Mesenchymal stem cell (in vitro differentiated cells and primary cell): Measurements from ENCODE around the gene NKAPL.

Source experiments
- DNase-seq: peaks from one replicate; pipeline ENCODE4 v3.0.0-alpha.2; 2013
- H2AFZ ChIP-seq: one replicate; pipeline ENCODE4 v1.6.1; 2013; ENCODE audit warnings: low read depth, mild to moderate bottlenecking, control low read depth, inconsistent platforms, low read length, moderate library complexity
- H2AK5ac ChIP-seq: 2 replicates; pipeline ENCODE4 v1.6.1; 2013; ENCODE audit warnings: low read length, moderate library complexity, mild to moderate bottlenecking, inconsistent platforms; ENCODE audit not compliant: severe bottlenecking
- H2BK120ac ChIP-seq: one replicate; pipeline ENCODE4 v1.6.1; 2013; ENCODE audit warnings: low read depth, mild to moderate bottlenecking, inconsistent platforms, low read length, moderate library complexity
- H2BK12ac ChIP-seq, 2 experiments: one replicate each; pipeline ENCODE4 v1.6.1; 2013; ENCODE audit warnings: inconsistent platforms in 2 of 2, low read length in 2 of 2, mild to moderate bottlenecking in 2 of 2, moderate library complexity in 2 of 2, control low read depth in 1 of 2
- H2BK15ac ChIP-seq: one replicate; pipeline ENCODE4 v1.6.1; 2013; ENCODE audit warnings: mild to moderate bottlenecking, low read depth, inconsistent platforms; ENCODE audit not compliant: poor library complexity, severe bottlenecking
- H2BK5ac ChIP-seq: 2 replicates; pipeline ENCODE4 v1.6.1; 2013; ENCODE audit warnings: low read depth, mild to moderate bottlenecking, low read length, control low read depth, inconsistent platforms; ENCODE audit not compliant: poor library complexity, severe bottlenecking
- H3K14ac ChIP-seq, 2 experiments: one replicate each; pipeline ENCODE4 v1.6.1; 2013; ENCODE audit warnings: inconsistent platforms in 2 of 2, low read length in 2 of 2, control low read depth in 1 of 2, mild to moderate bottlenecking in 1 of 2, moderate library complexity in 1 of 2
- H3K18ac ChIP-seq, 2 experiments: one replicate each; pipeline ENCODE4 v1.6.1; 2013; ENCODE audit warnings: inconsistent platforms in 2 of 2, low read length in 2 of 2, control low read depth in 1 of 2, low read depth in 1 of 2, mild to moderate bottlenecking in 1 of 2
- H3K23ac ChIP-seq, 2 experiments: one replicate each; pipeline ENCODE4 v1.6.1; 2013; ENCODE audit warnings: inconsistent platforms in 2 of 2, low read length in 2 of 2, mild to moderate bottlenecking in 2 of 2, moderate library complexity in 2 of 2, control low read depth in 1 of 2
- H3K27ac ChIP-seq: 2 replicates; pipeline ENCODE4 v1.5.1; 2013; ENCODE audit warnings: mild to moderate bottlenecking, moderate library complexity, low read length, control low read depth, inconsistent platforms; ENCODE audit not compliant: poor library complexity, severe bottlenecking
- H3K27me3 ChIP-seq, 2 experiments: 2 replicates each; pipeline versions ENCODE4 v1.6.1 to v1.7.0; 2013; ENCODE audit warnings: low read length in 2 of 2, mild to moderate bottlenecking in 2 of 2, moderate library complexity in 2 of 2, control low read depth in 1 of 2, inconsistent platforms in 1 of 2; ENCODE audit not compliant: control insufficient read depth in 1 of 2, insufficient read depth in 1 of 2
- H3K36me3 ChIP-seq, 2 experiments: 2 replicates each; pipeline versions ENCODE4 v1.6.1 to v1.7.0; 2013; ENCODE audit warnings: low read length in 2 of 2, control low read depth in 1 of 2, inconsistent platforms in 1 of 2, low read depth in 1 of 2, mild to moderate bottlenecking in 1 of 2; ENCODE audit not compliant: insufficient read depth in 2 of 2, control insufficient read depth in 1 of 2
- H3K4ac ChIP-seq, 2 experiments: one replicate each; pipeline ENCODE4 v1.6.1; 2013; ENCODE audit warnings: inconsistent platforms in 2 of 2, low read length in 2 of 2, mild to moderate bottlenecking in 2 of 2, moderate library complexity in 2 of 2, control low read depth in 1 of 2, low read depth in 1 of 2
- H3K4me1 ChIP-seq: 2 replicates; pipeline ENCODE4 v1.6.1; 2013; ENCODE audit warnings: low read depth, low read length, control low read depth; ENCODE audit not compliant: control insufficient read depth, insufficient read depth
- H3K4me2 ChIP-seq: 2 replicates; pipeline ENCODE4 v1.6.1; 2013; ENCODE audit warnings: low read length, mild to moderate bottlenecking, inconsistent platforms; ENCODE audit not compliant: poor library complexity, severe bottlenecking
- H3K4me3 ChIP-seq, 2 experiments: 2 replicates each; pipeline versions ENCODE4 v1.5.1 to v1.7.0; 2013; ENCODE audit warnings: low read length in 2 of 2, mild to moderate bottlenecking in 2 of 2, control low read depth in 1 of 2, low read depth in 1 of 2; ENCODE audit not compliant: insufficient read depth in 1 of 2
- H3K79me1 ChIP-seq: replicated peaks from 2 replicates; pipeline ENCODE4 v1.6.1; 2013; ENCODE audit warnings: mild to moderate bottlenecking, control low read depth, low read length, inconsistent platforms; ENCODE audit not compliant: poor library complexity, severe bottlenecking
- H3K9ac ChIP-seq: 2 replicates; pipeline ENCODE4 v1.7.0; 2013; ENCODE audit warnings: mild to moderate bottlenecking, low read length, moderate library complexity
- H3K9me3 ChIP-seq: 2 replicates; pipeline ENCODE4 v1.7.0; 2013; ENCODE audit warnings: mild to moderate bottlenecking, low read length; ENCODE audit not compliant: control insufficient read depth
- H4K8ac ChIP-seq: one replicate; pipeline ENCODE4 v1.6.1; 2013; ENCODE audit warnings: inconsistent platforms, mild to moderate bottlenecking, low read length, moderate library complexity
- H4K91ac ChIP-seq: one replicate; pipeline ENCODE4 v1.6.1; 2013; ENCODE audit warnings: mild to moderate bottlenecking, low read length, inconsistent platforms
- WGBS: methylation state at CpG from one replicate; pipeline ENCODE4 v1.1.7; 2013; ENCODE audit warnings: mixed read lengths; 5-methylcytosine and 5-hydroxymethylcytosine counted together

The NKAPL gene

DNA sequence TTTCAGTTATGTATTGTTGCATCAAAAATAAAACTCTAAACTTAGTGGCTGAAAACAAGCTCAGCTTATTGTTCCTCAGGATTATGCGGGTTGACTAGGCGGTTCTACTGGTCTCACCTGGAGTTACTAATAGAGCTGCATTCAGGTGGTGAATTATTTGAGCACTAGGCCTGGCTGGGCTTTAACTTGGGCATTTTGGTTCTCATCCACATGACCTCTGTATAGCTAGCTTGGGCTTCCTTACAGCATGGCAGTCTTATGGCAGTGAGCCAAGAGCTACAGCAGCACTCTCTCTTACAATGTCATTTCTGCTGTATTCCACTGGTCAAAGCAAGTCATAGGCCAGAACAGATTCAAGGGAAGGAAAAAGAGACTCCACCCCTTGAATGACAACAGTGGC, 23.8 kb downstream of the NKAPL start:
- peaks cover 15 to 41% of the 10 kb centered on the region in 2 experiments for H3K36me3 ChIP-seq
- no peak overlapping the region for H2AK5ac ChIP-seq
- peak overlapping the region in 1 of 2 experiments; percentile 95 for H3K4me3 ChIP-seq
- no peak overlapping the region for H2BK120ac ChIP-seq
- peaks cover 27% of the 10 kb centered on the region for H3K79me1 ChIP-seq
- H2AFZ ChIP-seq, result no peak overlapping the region
- no peak overlapping the region for H2BK12ac ChIP-seq
- H3K9ac ChIP-seq, result no peak overlapping the region
- no peak overlapping the region for H2BK5ac ChIP-seq
- H3K4me1 ChIP-seq, result peaks cover 2% of the 10 kb centered on the region
- H3K4me2 ChIP-seq, result no peak overlapping the region
- H4K8ac ChIP-seq, result no peak overlapping the region
- no peak overlapping the region for H4K91ac ChIP-seq
- H3K14ac ChIP-seq, result no peak overlapping the region
- no peak overlapping the region for H3K23ac ChIP-seq
- DNase-seq, result peak; percentile 5
- H3K4ac ChIP-seq, result no peak overlapping the region
- no peak overlapping the region for H3K18ac ChIP-seq
- H3K9me3 ChIP-seq, result no peaks in the 10 kb centered on the region
- no peaks in the 10 kb centered on the region for H3K27me3 ChIP-seq
- no peak overlapping the region for H2BK15ac ChIP-seq
- WGBS, result 95% methylated on average over 2 of the region's 2 CpGs
- no peak overlapping the region for H3K27ac ChIP-seq

DNA sequence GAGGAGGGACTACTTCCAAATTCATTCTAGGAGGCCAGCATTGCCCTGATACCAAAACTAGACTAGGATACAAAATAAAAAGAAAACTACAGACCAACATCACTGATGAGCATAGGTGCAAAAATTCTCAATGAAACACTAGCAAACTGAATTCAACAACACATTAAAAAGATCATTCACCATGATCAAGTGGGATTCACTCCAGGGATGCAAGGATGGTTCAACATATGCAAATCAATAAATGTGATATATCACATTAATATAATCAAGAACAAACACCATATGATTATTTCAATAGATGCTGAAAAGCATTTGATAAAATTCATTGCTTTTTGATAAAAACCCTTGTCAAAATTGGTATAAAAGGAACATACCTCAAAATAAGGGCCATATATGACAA, 32.5 kb downstream of the NKAPL start:
- H3K27ac ChIP-seq, result no peak overlapping the region
- H3K23ac ChIP-seq, result no peak overlapping the region
- H3K4me3 ChIP-seq, result no peak overlapping the region
- no peaks in the 10 kb centered on the region for H3K4me1 ChIP-seq
- H2AK5ac ChIP-seq, result no peak overlapping the region
- no peak overlapping the region for H4K8ac ChIP-seq
- H3K9me3 ChIP-seq, result no peaks in the 10 kb centered on the region
- no peak overlapping the region for H2BK120ac ChIP-seq
- no peak overlapping the region for H2BK5ac ChIP-seq
- no peak overlapping the region for H3K18ac ChIP-seq
- H3K27me3 ChIP-seq, result no peaks in the 10 kb centered on the region
- H3K79me1 ChIP-seq, result peaks cover 4% of the 10 kb centered on the region
- no peak for DNase-seq
- H2AFZ ChIP-seq, result no peak overlapping the region
- no peak overlapping the region for H2BK15ac ChIP-seq
- no peak overlapping the region for H3K9ac ChIP-seq
- no peak overlapping the region for H3K4me2 ChIP-seq
- H2BK12ac ChIP-seq, result no peak overlapping the region
- H3K14ac ChIP-seq, result no peak overlapping the region
- H4K91ac ChIP-seq, result no peak overlapping the region
- no peak overlapping the region for H3K4ac ChIP-seq
- peaks cover 5 to 45% of the 10 kb centered on the region in 2 experiments for H3K36me3 ChIP-seq

- Histone ChIP-seq H3K27ac (no peak overlapping the region), H3K4me1 (no peaks in the 10 kb centered on the region), H2BK5ac (no peak overlapping the region), H2AFZ (no peak overlapping the region), H3K36me3 (peaks cover 5 to 35% of the 10 kb centered on the region in 2 experiments), H3K18ac (no peak overlapping the region), H4K91ac (no peak overlapping the region), H3K79me1 (no peaks in the 10 kb centered on the region), H2BK15ac (no peak overlapping the region), H4K8ac (no peak overlapping the region), H3K4me3 (no peak overlapping the region), H3K9me3 (no peaks in the 10 kb centered on the region), H3K27me3 (no peaks in the 10 kb centered on the region), H3K14ac (no peak overlapping the region), H3K23ac (no peak overlapping the region), H3K4ac (no peak overlapping the region), H2AK5ac (no peak overlapping the region), H2BK12ac (no peak overlapping the region), H3K9ac (no peak overlapping the region), H3K4me2 (no peak overlapping the region), H2BK120ac (no peak overlapping the region)
- DNase-seq, result no peak
- 100% methylated on average over 3 of the region's 5 CpGs for WGBS
Measured at GRCh38 chr6:28295326-28295725, 36.2 kb downstream of the NKAPL start.

DNA sequence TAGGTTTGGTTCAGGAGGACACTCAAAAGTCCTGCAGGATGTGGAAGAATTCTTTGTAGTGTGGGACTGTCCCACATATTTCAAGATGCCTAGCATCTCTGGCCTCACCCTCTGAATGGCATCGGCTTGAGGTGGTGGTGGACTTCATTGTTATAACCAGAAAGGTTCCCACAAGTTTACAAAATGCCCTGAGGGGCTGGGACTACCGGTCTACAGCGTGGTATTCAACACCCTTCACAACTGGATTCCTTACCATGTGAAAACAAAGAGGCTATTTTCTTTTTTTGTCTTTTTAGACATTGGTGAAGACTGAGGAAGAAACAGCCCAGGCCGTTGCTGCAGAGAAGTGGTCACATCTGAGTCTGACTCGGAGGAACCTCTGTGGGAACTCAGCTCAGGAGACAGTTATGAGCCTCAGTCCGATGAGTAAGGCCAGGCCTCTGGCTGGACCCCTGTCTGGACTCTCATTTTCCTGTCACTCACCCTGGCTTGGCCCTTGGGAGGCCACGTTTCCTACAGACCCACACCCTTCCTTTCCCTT, 37.5 kb downstream of the NKAPL start:
- no peak overlapping the region for H3K14ac ChIP-seq
- H3K4me2 ChIP-seq, result no peak overlapping the region
- no peak overlapping the region for H2BK12ac ChIP-seq
- H3K4me1 ChIP-seq, result no peaks in the 10 kb centered on the region
- H3K27ac ChIP-seq, result no peak overlapping the region
- no peak overlapping the region for H2AK5ac ChIP-seq
- no peak overlapping the region for H3K9ac ChIP-seq
- H2BK120ac ChIP-seq, result no peak overlapping the region
- H3K79me1 ChIP-seq, result no peaks in the 10 kb centered on the region
- no peak overlapping the region for H2AFZ ChIP-seq
- no peak overlapping the region for H3K4me3 ChIP-seq
- H3K18ac ChIP-seq, result no peak overlapping the region
- 91% methylated on average over 5 of the region's 7 CpGs for WGBS
- DNase-seq, result no peak
- H3K23ac ChIP-seq, result no peak overlapping the region
- H3K36me3 ChIP-seq, result peaks cover 7 to 40% of the 10 kb centered on the region in 2 experiments
- H2BK5ac ChIP-seq, result no peak overlapping the region
- no peak overlapping the region for H3K4ac ChIP-seq
- no peak overlapping the region for H2BK15ac ChIP-seq
- no peak overlapping the region for H4K91ac ChIP-seq
- H4K8ac ChIP-seq, result no peak overlapping the region
- no peaks in the 10 kb centered on the region for H3K27me3 ChIP-seq
- H3K9me3 ChIP-seq, result no peaks in the 10 kb centered on the region
